Activated T-cell treated with anti-CD3 and anti-CD28 coated beads for 1 hour (primary cell): ENCODE data around the gene PDPK1.

Experiments
- DNase-seq: peaks from one replicate; pipeline ENCODE4 v3.0.0-alpha.2; 2020; ENCODE audit warnings: low read depth

PDPK1 gene

DNA sequence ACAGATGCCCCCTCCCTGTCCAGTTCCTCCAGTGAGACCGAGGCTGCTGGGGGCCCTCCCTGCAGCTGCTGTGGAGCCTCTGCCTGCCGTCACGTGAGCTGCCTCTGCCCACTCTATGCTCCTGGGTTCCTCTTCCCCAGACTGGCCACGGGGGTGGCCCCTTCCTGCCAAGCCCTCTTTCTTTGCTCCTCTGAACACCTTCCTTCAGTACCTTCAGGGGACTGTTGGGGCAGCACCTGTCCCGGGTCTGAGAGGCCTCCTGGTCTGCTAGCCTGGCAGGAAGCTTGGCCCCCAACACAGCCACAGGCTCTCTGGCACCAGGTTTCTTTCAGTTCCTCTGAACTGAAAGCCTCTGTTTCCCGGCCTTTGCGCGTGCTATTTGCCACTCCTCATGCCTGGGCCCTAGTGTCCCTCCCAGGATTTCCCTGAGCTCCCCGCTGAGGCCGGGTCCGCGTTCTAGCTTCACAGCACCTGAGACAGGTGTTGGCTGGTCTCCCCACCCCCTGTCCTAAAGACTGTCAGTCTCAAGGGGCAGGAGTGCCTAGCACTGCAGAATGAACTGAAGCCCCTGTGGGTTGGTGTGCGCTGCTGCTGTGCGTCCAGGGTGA, 30.7 kb upstream of the PDPK1 start:
- no peak for DNase-seq

DNA sequence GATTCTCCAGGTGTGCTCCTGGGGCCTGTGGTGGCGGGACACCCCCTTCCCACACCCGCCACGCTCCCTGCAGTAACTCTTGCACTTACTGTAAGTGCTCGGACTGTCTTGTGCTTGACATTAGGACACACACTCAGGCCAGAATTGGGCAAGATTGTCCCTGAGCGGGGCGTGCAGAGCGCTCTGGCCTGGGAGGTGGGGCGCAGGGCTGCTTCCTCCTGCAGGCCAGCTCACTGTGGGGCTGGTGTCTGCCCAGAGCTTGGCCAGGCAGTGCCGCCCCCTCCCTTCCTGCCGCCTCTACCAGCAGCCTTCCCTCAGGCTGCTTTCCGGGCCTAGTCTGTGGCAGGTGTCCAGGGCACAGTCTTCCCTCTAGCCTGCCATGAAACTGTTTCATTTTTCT, 30.2 kb upstream of the PDPK1 start:
- DNase-seq = no peak

DNA sequence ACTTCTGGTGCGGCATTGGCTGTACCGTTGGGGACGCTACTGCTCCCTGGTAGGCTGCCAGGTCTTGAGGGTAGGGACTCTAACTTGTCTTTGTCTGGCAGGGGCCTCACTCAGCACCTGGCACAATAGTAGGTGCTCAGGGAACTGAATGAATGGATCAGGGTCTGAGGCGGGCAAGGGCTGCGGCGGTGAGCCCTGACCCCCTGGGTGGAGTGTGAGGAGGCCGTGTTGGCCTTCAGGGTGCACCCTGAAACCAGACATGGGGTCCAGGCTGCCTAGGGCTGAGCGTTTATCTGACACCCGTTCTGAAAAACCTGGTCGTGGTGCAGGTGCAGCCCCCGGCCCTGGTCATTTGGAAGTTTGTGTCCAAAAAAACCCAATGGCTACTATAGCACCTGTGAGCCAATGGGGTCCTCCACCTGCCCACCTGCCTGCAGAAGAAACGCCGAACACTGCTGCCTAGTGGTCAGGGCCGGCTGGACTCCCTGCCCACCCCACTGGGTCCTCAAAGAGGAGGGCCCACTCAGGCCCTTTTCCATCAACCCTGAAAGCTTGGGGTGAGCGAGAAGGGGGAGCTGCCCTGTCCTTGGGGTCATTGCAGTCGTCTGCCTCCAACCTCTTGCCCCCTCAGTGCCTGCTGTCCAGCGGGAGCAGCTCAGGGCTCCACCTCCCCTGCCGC, 29.0 kb upstream of the PDPK1 start:
- DNase-seq = no peak

DNA sequence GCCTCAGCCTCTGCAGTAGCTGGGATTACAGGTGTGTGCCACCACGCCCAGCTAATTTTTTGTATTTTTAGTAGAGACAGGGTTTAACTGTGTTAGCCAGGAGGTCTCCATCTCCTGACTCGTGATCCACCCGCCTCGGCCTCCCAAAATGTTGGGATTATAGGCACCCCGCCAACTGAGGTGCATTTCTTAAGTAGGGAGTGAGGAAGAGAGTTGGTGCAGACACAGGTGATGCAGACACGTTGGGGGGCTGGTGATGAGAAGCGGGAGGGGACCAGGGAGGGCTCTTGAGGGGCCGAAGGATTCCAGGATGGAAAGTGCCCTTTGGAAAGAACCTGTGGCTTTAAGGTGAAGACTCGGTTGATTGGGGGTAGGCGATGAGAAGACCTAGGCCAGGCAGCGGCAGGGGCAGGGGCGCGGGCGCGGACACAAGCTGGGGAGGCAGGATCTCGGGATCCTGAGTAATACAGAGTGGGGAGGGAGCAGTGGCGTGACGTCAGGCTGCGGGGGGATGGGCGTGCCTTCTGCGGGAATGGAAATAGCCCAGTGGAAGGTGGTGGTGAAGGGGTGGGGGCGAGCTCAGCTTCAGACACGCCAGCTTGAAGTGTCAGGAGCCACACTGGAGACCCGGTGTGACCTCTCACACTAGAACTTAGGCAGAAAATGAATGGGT, 26.6 kb upstream of the PDPK1 start:
- DNase-seq = no peak

DNA sequence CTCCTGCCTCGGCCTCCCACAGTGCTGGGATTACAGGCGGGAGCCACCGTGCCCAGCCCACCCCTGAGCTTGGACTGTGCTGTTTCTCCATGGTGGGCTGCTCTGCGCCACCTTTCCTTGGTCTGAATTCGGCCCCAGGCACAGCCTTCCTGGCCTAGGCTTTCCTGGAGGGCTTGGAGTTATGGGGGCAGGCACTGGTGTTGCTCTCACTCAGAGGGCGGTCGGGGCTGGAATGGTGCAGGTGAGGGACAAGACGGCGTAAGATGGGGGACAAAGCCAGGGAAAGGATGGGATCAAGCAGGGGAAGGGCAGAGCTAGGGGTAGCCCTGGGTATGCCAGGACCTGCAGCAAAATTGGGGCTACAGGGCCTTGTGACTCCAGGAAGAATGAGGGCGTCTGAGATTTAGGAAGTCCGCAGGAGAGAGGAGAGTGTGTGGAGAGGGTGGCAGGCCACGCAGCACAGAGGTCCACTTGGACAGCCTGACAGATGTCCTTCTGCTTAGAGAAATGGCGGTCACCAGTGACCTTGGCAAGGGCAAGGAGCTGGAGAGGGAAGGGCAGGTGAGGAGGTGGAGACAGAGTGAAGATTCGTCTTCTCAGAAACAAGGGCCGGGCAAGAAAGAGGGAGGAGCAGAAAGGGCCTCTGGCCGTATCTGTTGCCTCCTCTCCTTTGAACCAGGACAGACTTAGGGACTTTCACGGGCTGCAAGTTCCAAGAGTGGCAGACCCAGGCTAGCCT, 25.7 kb upstream of the PDPK1 start:
- no peak for DNase-seq

DNA sequence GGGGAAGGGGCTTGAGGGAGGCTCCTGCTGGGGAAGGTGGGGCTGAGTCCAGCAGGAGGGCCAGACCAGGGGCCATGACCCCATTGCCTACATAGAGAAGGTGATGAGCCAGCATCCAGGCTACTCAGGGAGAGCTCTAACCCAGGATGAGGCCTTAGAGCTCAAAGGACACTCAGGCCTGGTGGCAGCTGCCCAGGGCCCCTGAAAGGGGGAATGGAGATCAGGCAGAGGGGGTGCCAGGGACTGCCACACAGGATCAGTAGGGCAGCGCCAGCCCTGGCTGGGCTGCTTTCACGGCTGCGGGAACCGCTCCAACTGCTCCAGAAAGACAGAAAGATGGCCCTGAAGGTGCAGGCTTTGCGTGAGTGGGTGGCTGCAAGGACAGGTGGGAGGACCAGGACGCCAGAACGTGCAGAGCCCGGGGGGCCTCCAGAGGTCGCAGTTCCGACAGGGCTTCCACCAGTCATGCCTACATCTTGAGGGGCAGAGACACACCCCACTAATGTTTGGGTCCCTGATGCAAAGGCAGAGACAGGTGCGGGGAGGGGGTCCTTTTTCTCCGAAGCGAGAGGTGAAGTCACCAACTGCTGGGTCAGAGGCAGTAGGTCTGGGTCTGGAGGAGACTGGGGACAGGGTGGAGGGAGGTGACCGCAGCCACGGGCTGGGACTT, 25.0 kb upstream of the PDPK1 start:
- no peak for DNase-seq

DNA sequence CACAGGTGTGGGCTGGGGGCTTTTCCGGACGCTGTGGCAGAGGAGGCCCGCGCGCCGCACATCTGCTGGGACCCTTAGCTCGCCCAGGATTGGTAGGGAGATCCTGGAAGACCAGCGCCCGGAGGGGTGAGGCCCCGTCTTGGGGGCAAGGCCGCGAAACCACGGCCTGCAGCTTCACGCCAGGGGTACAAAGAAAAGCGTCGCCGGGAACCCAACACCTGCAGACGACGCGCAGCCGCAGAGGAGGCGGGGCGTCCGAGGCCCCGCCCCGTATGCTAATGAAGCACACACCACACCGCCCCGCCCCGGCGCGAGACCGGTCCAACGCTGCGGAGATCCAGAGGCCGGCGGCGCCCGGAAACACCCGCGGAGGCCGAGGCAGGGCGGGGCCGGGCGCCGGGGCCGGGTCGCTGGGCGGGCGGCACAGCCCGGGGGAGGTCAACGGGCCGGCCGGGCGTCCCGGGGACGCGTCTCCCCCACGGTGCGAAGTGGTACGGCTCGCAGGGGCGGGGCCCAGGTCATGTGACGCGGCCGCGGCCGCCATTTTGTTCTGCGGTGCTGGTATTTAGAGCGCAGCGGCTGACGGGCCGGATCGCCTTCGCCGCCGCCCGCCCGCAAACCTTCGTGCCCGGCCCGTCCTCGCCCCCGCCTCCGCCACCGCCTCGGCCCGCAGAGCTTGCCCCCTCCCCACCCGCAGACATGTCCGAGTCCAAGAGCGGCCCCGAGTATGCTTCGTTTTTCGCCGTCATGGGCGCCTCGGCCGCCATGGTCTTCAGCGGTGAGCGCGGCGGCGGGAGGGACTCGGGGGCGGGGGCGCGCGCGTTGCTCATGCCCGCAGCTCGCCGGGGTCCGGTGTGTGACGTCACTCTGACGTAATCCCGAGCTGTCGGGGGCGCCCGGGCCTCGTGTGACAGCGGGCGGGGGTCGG, 24.2 kb upstream of the PDPK1 start, which contains the start of gene ATP6V0C:
Gene ATP6V0C, plus strand, starts transcription at position 548 of the 928 bp plus-strand sequence. Its CDS starts 152 bp downstream, at position 700.
- peak; percentile 93 for DNase-seq

DNA sequence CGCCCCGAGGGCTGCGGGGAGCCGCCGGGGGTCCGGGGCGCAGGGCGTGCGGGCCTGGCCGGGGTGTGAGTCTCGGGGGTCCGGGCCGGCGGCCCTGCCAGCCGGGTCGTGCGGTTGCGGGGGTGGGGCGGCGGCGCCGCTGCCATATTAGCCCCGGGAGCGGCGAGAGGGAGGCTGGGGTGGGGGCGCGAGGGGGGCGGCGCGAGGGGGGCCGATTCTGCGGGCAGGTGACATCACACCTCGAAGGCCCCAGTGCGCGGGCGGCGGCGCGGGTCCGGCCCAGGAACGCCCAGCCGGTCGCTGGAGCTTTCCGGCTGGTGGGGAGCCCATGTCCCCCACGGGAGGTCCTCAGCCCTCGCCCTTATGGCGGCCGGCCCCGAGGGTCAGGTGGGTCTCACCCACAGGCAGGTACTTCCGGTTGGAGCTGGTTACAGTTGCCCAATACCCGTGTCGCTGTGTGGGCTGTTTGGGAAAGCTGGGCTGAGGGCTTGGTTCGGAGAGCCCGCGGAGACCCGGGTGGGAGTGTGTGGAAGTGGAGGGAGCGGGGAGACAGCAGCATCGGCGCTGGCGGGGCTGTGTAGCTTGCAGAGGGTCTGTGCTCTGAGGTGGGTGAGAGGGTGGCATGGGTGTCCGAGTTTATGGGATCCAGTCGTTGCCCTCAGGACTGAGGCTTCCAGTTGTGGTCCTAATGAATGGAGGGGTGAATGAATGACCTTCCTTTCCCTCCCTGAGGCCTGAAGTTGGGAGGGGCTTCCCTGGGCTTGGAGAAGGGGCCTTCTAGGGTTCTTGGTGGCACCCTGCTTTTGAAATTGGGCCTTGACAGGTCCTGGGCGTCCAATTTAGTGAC, 23.3 kb upstream of the PDPK1 start:
- no peak for DNase-seq

DNA sequence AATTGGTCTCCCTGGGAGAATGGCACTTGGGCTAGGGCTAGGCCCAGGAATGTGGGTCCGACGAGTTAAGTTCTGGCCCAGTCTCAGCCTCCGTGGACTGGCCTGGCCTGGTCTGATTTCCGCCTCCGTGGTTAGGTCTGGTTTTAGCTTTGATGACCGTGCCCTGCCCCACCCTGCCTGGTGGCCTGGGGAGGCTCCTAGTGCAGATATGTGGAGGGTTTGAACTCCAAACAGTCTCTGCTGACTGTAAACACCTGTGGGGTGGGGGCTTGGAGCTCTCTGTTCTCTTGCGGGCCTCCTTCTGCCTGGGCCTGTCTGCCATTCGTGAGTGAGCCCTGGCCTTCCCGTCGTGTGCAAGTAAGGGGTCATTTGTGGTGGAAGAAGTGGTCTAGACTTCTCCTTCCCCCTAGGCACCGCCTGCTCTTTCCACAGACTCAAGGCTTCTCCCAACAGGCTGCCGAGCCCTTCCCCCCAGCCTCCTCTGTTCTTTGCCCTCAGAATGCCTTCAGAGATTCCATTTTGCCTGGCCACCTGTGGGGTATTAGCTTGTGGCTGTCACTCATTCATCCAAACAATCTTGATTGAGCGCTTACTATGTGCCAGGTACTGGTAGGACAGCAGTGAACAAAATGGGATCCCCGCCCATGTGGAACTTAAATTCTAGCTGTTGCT, 22.5 kb upstream of the PDPK1 start:
- no peak for DNase-seq

DNA sequence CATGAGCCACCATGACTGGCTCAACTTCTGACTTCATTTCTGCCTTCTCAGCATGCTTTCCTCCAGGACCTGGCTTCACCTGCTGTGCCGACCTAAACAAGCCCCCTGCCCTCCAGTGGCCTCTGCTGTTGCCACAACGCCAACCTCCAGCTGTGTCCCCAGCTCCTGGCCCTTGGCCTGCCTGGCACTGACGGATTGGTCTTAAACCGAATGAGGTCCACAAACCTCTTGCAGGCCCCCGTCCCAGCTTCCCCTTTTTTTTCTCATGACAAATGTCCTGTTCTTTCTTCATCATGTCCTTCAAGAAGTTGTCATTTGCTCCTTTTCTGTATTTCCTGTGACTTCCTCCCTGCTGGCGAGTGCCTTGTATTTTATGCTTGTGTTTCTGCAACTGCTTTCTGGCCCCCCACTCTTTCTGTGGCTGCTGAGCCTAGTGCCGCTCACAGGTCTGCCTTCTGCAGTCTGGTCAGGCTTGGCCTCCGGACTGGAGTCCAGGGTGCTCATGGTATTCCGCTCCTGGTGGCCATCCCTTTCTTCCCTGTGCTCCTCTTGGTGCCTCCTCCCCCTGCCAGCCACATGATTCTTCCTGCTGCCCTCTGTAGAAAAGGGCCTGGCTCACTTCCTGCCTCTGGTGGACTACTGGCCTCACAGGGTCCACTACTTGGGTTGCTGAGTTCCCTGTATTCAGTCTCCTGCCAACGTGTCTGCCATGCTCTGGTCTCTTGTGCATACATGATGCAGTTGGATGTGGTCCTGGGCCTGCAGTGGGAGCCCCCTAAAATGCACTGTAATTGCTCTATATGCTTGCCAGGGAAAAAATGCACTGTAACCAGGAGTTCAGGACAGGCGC, 21.2 kb upstream of the PDPK1 start:
- DNase-seq = no peak

DNA sequence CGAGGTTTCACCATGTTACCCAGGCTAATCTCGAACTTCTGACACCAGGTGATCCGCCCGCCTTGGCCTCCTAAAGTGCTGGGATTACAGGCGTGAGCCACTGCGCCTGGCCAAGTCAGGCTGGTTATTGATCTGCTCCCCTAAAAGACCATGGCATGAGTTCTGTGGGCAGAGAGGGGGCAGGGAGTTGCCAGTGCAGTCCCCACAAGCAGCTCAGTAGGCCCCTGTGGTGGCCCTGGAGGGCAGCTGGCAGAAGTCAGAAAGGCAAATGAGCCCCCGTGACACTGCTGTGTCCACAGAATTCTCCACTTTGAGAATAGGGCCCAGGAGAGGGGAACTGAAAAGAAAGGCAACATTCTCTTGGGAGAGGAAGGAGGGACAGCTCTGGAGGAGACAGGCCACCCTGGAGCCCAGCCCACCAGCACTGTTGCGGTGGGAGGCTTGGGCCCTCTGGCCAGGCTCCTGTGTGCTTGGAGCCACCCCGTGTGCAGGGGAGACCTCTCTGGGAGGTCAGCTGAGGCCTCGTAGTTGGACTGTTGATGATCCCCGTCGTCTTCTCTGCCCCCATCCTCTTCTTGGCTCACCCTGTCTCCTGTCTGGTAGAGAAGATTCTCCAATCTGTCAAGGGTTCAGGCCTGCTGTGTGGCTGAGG, 19.7 kb upstream of the PDPK1 start:
- no peak for DNase-seq

DNA sequence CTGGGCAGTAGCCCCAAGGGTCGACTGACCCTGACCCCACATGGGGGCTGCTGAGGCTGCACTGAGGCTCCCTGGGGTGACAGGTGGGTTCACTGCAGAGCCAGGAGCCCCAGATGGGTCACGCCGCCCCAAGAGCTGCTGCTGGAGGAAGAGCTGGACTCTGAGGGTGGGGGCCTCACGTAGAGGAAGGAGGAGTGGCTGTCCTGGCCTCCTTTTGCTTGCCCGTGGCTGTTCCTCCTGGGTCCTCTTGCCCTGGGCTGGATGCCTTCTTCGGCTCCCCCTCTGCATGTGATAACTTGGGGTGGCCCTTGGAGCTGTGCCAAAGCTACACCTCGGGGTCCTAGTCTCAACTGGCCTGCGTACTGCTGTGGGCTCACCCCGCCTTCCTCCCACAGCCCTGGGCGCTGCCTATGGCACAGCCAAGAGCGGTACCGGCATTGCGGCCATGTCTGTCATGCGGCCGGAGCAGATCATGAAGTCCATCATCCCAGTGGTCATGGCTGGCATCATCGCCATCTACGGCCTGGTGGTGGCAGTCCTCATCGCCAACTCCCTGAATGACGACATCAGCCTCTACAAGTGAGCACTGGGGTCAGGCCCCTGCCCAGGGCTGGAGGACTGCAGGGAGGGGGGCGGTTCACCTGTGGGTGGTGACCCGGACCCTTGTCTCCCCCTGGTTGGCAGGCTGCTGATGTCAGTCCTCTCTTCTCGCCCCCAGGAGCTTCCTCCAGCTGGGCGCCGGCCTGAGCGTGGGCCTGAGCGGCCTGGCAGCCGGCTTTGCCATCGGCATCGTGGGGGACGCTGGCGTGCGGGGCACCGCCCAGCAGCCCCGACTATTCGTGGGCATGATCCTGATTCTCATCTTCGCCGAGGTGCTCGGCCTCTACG, 18.8 kb upstream of the PDPK1 start:
- no peak for DNase-seq

DNA sequence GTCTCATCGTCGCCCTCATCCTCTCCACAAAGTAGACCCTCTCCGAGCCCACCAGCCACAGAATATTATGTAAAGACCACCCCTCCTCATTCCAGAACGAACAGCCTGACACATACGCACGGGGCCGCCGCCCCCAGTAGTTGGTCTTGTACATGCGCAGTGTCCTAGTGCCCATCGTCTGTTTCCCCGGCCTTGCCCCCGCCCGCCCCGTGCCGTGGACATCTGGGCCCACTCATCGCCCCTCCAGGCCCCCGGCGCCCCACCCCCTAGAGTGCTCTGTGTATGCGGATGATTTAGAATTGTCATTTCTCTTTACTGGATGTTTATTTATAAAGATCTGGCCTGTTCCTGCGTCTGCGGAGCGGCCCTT, 18.1 kb upstream of the PDPK1 start:
- DNase-seq = no peak

DNA sequence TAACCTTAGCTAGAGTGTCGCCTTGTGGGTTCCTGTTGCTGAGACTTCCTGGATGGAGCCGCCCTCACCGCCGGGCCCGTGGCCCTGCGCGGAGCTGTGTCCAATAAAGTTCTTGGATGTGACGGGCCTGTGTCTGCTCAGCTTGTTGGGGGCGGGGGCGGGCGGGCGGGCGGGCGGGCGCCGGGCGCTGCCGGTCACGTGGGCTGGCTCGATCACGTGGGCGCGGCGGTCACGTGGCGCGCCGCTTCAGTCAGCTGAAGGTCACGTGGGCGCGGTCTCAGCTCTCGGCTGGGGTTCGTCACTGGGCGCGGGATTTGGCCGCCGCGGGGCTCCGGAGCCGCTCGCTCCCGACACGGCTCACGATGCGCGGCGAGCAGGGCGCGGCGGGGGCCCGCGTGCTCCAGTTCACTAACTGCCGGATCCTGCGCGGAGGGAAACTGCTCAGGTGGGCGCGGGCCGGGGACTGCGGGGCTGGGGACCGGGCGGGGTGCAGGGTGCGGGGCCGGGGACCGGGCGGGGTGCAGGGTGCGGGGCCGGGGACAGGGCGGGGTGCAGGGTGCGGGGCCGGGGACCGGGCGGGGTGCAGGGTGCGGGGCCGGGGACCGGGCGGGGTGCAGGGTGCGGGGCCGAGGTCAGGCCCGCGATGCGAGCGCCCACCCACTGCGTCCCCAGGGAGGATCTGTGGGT, 17.6 kb upstream of the PDPK1 start, which contains the start of gene AMDHD2:
Gene AMDHD2, plus strand, starts transcription at position 275 of the 687 bp plus-strand sequence. Its CDS starts 88 bp downstream, at position 363.
- DNase-seq = peak; percentile 86

DNA sequence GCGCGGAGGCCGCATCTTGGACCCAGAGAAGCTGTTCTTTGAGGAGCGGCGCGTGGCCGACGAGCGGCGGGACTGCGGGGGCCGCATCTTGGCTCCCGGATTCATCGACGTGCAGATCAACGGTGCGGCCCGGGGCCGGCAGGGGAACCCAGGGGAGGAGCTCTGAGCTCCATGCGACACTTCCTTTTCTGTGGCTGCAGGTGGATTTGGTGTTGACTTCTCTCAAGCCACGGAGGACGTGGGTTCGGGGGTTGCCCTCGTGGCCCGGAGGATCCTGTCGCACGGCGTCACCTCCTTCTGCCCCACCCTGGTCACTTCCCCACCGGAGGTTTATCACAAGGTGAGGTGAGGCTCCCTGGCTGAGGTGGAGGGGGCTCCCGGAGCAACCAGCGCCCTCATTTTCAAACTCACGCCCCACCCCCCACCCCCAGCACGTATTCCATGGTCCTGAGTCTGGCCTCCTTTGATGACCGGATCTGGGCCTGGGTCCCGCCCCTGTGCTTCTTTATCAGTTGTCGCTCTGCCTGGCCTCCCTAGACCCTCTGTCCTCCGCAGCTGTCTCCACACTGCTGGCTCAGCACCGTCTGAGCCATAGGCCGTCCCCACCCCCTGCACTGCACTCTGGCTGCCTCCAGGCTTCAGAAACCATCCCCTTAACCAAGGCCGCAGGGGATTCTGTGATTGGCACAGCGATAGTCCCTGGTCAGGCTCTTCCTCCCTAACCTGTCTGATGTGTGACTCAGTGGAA, 16.9 kb upstream of the PDPK1 start:
- DNase-seq = no peak
